Right lung (tissue), 5 donors: Measurements from ENCODE around the gene ABCC9. TPM values are rescaled to one million over a fixed set of nuclear protein-coding genes. Genes with fewer than 3 reads are reported as not detected.

Experiments
- DNase-seq, 2 donors: peaks; one replicate each; pipeline ENCODE4 v3.0.0-alpha.2; 2013
- polyA plus RNA-seq, 5 donors: library from polyadenylated mRNA; unstranded; fragments of 120-200 nt; gene quantifications; one replicate each; pipeline versions ENCODE4 v1.2.1 to v1.2.3, GENCODE V29; 2013; ENCODE audit warnings: inconsistent platforms in 1 of 5, low replicate concordance in 1 of 5; ENCODE audit not compliant: insufficient read length in 5 of 5, insufficient read depth in 1 of 5

The ABCC9 gene
- polyA plus RNA-seq, 5 donors = 8.8 to 18.5 (median 18.1) TPM

DNA sequence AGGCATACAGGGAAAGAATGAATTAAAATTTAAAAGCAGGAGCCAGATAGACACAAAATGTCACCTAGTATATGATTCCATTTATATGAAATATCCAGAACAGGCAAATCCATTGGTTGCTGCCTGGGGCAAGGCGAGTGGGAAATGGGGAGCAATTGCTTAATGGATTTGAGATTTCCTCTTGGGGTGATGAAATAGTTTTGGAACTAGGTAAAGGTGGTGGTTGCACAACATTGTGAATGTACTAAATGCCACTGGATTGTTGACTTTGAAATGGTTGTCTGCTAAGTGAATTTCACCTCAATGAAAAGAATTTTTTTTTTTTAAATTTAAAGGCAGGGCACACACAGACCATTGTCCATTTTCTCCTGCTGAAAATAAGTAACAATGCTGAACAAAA, 61.9 kb downstream of the ABCC9 start:
- no peak for DNase-seq

DNA sequence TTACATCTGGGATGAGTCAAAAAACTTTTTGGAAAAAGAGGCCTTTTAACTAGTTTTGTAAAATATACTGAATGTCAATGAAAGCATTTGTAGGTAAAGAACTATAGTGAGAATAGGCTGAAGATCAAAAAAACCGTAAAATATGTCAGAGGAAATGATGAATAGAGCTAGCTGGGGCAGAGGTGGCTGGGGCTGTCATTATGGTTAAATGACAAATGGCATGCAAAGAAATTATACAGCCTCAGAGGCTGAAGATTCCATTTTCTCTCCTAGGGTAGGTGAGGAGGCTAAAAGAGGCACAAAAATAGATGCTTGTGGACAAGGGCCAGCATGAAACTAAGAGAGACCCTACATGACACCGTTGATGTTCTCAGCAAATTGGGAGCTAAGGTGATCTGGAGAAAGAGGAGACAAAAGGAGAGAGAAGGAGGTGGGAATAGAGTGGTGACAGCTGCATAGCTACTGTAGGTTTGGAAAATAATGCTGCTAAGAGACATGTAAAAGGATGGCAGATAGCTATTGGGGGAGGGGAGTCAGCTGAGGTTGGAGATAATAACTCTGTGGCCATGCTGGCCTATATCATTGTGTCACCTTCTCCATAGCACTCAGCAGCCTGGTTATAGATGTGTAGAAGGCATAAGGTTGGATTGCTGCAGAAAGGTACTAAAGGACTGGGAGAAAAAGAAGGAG, 63.8 kb downstream of the ABCC9 start:
- no peak for DNase-seq

DNA sequence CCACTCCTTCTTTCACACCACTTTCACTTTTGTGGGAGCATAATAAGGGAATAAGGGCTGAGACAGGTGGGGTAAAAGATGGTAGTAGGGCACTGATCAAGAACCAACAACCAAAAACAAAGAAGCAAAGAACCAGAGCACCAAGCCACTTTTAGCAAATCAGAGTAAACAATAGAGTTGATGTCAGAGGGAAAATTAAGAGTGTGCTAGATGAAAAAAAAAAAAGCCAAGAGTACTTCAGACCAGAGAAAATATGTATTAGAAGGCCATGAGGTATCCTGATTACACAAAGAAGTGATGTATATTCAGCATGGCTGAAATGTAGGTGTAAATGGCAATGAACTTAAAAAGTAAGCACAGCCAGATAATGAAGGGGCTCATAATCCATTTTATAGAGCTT, 75.4 kb downstream of the ABCC9 start:
- no peak for DNase-seq

DNA sequence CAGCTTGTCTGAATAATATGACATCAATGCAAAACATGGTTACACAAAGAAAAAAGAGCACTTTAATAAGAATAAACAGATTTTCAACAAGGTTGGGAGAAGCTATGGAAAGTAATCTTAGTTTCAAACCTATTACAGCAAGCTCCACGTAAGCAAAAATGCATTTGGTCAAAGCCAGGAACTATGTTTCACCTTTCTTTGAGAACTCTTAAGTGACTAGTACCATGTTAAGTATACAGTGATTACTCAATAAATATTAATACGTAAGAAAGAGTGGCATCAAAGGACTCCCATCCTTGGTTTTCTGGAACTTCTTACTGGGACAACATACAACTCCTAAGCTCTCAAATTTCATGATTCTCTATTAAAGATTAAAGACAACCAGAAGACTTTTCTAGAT, 80.7 kb downstream of the ABCC9 start:
- no peak for DNase-seq

DNA sequence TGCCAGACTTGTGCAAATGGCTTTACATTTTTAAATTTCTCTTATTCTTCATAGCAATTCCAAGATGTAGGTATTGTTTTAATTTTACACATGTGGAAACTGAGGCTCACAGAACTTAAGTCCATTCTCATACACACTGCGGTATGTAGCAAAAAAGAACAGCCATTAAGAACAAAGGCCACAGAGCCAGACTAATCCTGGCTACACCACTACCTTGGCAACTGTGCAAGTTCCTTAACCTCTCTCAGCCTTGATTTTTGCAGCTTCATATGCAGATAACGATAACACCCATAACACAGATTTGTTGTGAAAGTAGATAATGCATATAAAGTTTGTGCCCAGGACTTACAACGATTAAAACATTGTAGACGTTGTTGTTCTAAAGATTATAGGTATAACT, 81.1 kb downstream of the ABCC9 start:
- no peak for DNase-seq

DNA sequence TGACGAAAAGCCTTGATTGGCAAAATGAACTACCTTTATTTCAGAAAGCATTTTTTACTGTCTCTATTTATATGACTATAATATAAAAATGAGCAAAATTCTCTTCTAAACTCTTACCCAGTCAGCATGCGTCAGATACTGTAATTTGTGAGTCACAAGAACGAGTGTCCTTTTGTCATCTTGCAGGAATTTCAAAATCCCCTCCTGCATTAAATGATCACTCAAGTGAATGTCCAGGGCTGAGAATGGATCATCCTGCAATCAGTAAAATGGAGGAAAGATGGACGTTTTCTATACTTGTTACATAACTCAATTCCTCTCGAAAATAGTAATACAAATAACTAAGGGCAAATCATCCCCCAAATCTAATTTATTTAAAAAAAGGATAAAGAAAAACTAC, 89.0 kb downstream of the ABCC9 start:
- no peak for DNase-seq

DNA sequence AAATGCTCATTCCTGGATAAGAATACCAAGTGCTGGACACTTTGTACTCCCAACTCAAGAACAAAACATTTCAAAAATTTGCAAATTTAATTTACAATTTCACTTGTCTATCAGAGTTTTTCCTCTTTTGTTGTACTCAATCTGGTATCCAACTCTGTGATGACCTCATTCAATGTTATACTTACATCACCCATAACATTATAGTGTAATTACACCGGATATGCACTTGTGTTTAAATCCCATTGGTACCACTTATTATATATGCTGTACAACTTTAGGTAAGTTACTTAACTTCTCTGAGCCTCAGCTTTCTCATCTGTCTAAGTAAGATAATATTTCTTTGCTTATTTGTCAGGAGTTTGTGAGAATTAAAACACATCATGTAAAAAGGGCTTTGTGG, 90.1 kb downstream of the ABCC9 start:
- DNase-seq = no peak

DNA sequence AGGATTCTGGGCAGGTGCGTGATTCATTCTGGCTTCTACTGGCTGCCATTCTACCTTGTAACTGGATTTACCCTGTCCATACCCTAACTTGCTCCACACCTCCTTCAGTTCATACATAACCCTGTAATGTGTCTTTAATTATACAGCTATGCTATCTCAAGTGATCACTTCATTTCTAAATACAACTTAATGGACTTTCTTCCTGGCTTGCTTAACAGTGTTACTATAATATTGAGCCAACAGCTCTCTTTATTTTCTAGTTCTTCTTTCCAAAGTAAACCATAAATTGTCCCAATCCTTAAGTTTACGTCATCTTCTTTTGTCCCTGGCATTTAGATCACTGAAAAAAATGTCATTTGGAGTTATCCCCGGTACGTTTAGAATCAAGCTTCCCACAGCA, 90.8 kb downstream of the ABCC9 start:
- no peak for DNase-seq

DNA sequence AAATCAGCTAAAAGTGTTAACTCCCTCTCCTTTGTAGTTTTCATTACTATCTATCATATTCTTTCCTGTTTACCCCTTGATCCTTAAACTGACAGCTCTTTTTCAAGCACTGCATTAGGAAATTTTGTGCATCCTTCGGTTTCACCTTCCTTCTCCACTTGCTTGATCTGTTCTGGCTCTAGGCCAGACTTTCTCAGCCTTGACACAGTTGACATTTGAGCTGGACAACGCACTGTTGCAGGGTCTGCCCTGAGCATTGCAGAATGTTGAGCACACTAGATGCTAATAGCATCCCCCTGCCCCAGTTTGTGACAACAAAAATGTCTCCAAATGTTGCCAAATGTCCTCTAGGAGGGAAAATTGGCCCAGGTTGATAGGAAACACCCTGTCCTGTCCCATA, 91.3 kb downstream of the ABCC9 start:
- no peak for DNase-seq

DNA sequence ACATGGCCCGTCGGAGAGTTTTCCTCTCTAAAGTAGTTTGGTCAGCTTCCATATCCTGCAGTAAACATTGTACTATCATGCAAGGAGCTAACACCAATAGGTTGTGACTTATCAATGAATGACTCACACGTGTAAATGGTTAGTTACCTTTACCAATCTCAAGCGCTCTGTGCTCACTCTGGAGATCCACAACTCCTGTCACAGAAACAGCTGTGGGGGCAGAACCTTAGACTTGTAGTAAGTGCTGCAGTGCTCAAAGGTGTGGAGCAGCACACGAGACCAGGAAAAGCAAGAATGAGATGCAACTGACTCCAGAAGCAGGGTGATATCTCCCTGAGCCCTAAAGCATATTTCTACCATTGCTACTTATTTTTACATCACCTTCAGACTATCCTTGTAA, 93.0 kb downstream of the ABCC9 start:
- no peak for DNase-seq

DNA sequence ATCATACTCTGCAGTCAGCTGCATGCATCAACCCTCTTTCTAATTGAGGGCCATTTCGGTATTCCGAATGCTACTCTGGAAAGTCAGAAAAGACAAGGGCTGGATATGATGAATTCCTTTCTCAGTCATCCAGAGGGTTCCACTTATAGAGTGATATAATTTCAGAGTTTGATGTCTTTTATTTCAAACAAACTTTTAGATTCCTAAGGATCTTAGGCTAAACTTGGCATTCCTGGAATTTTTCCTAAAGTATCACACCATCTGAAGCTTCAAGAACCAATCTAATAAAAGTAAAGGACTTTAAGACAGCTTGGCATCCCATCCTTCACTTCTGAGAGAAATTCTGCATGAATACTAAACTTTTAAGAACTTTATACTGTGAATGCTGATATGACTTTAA, 97.4 kb downstream of the ABCC9 start:
- no peak for DNase-seq

DNA sequence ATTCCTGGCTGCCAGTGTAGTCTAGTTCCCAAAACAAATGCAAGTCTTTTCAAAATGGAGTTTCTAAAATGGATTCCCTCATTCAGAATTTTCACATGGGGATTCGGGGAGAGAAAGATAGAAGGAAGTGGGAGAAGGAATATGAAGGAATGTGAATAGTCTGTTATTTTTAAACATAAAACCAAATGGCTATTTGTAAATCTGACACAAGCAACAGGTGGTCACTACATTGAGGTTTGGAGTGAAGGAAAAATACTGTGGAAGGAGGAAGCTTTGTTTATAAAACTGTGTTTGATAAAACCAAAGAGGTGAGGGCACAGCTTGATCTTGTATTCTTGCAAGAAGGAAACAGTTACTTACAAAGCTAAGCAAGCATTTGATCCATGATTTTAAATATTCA, 101.5 kb downstream of the ABCC9 start:
- DNase-seq = no peak

DNA sequence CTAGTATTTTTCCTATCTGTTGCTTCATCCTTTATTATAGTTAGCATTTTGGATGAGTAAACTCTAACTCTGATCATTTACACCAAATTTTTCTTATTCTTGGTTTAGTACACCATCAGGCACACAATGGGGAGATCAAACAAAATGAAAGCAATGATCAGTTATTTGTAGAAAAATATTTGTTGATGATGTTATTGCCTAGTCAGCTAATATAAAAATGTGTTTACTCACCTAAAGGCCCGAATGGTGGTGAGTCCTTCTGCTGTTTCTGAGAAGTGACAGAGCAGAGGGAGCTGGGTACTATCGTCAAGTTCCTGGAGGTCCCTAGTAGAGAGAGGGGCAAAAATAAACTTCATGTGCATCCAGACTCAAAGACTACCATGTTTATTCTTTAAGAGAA, 103.4 kb downstream of the ABCC9 start:
- no peak for DNase-seq

DNA sequence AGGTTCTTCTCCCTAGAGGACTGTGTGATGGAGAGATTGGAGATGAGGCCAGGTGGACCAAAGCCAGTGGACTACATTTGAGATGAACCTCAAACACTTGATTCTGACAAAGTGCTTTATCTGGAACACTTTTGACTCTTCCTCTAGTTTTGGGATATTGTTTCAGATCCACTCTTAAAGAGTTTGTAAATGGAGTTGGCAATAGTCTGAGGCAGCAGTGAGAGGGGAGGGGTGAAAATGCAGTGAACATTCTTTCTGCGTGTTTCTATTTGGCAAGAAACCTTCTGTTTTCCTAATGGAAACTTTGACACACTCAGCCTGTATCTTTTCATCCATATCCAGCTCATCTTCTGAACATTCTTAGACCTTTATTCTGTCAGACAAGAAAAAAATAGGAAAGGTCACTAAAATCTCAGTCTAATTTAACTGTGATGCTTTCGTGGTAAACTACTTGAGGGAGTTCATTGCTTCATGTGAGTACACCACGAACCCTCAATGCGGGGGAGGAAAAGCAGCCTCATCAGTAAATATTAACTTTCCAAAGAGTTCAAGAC, 109.4 kb downstream of the ABCC9 start:
- peak; percentile 42 to 55 for DNase-seq

DNA sequence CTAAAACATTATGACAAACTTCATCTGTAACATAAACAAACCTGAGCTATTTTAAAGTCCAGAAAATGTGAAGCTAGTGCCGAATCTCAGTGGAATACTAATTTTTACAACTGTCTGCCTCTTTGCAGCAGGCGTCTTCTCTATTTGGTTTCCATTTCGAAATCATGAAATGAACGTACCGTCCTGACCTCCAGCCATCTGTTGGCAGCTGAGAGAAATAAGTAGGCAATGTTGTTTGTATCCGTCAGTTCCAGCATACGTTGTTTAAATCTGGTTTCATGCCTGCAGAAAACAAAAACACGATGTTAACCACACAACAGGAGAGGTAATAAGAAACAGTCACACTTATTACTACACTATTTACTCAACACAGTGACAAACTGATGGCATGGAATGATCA, 112.4 kb downstream of the ABCC9 start:
- DNase-seq = peak in 1 of 2 donors; percentile 55

DNA sequence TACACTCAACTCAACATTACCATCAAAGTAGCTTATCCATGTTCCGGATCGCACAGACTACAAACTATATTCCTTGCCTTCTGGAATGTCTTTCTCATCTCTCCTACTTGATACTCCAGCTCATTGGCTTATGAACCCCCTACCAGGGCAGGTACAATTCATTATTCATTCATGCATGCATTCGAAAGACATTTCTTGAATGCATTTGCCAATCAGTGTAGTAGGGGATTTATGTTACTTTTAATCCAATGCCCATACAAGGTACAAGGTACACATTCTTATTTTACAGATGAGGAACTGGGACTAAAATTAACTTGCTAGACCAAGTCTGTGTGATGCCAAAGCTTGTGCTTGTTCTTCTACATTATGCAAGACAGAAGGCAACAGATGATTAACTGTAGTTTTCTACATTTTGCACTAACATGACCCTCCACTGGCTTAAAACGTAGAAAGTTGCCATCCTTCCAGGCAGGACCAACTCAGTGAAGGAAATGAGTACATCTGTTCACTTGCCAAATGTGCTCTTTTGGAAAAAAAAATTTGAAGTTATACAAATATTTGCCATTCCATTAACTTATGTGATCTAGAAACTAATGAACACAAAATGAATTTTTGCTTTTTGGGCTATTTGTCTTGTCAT, 113.0 kb downstream of the ABCC9 start:
- no peak for DNase-seq

DNA sequence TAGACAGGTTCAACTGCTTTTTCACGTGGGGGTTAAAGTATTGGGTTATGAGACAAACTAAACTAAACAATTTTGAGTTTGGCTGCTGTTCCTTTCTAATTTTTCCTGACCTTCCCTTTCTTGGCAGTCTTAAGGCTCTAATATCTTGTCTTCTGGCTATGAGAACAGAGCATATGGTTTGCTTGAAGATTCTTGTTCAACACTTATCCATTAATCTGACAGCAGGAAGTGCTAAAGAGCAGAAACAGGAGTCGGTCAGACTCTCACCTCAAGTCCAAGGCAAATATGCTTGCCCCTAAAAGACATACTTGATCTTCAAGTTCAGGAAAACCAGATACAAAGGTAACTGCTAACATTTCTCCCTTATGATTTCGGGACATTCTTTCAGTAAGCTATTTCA, 114.1 kb downstream of the ABCC9 start:
- DNase-seq = no peak

DNA sequence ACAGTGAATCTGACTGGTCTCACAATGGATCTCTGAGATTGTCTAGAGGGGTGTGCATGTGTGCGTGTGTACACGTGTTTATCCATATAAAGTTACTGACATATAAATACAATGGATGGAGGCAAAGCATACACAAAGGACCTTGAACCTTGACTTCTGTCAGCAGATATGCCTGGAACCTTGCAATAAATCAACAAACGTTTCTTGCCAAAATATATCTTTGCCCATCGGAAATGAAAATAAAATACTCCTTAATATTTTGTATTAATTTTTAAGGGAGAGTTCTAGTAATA, 114.7 kb downstream of the ABCC9 start:
- no peak for DNase-seq

DNA sequence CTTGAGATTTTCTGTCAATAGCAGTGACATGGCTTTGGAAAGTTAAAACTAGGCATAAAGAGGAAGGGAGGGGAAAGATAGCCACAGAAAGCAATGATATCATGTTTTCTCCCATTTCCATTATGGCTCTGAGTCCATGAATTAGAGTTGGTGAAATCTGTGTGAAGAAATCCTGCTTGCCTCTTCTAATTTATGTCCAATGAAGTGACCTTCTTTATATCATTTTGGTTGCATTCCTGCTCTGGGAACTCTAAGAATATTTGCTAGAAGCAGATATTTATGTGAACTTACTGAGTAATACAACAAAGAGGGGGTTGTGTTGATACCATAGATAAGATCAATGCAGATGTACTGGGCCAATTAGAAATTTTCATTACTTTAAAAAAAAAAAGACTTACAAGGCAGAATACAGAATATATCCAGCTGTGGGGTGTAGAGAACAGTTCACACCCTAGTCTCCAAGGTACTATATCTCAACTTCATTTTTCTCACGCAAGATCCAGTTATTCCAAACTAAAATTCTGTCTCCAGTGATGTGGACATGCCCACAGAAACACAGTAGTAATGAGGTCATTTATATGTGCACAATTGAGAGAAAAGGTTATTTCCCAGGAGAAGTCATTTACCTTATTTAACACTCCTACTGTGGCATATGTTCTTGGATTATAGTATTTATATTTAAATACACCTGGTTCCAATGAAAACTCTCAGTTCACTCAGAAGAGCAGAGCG, 115.2 kb downstream of the ABCC9 start:
- no peak for DNase-seq

DNA sequence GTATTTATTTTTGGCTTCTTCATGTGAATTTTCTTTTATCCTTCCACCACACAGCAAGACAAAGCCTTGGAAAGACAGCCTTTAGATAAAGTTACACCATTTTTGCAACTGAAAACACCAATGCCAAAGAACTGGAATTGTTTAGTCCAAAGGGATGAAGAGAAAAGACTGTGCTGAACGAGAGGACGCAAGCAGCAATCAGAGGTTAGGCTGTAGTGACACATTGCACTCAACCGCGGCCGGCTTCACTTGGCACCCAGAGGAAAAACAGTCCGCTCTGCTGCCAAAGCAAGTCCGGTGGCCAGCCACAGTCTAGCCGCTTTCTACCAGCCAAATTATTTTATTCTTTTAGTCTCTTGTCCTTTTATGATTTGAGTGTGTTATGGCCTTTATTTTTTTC, 117.6 kb downstream of the ABCC9 start:
- no peak for DNase-seq

DNA sequence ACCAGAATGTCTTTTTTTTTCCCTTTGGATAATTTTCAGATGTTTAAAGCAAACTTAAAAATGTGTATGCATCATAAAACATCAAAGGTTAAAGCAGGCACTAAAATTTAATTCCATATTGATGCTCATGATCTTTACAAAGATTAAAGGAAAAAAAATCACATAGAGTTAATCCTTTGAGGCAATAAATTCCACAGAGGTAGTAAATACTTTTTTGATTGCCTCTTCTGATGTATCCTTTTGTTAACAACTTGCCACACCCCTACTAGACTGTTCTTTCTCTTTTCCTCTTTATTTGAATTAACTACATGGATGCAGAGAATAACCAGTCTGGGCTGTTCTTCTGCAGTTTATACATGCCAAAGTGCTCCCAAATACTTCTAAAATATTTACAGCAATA, 121.5 kb downstream of the ABCC9 start:
- DNase-seq = no peak

DNA sequence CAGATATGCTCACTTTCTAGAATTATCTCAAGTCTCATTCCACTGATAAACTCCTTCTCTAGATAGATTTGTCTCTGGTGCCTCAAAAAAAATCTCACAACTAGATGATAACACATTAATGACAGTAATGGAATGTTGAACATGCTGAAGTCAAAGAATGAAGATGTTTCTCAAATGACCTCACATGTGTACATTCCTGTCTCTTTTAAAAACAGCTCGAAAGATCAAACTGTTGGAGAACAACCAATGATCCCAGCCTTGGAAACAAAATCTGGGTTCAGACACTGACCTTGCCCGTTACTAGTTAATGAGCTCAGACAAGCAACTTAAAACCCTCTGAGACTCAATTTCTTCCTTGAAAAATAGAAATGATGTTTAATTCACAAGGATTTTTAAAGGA, 122.0 kb downstream of the ABCC9 start:
- DNase-seq = no peak

DNA sequence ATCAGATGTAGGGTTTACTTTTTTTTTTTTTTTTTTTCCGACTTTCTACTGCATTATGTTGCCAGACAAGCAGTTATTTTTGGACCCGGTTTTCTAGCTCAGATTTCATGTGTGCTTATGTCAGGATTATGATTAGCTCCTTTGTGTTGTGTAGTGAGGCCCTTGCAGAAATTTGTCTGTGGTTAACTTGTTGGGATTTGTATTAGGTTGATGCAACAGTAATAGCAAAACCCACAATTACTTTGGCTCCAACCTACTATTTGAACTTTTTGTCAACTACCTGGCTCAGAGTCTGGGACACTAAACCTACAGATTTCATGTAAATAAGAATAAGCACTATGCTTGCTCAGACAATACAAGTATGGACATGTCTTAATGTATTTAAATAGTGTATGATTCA, 122.6 kb downstream of the ABCC9 start:
- no peak for DNase-seq
